Stimulated activated CD8-positive, alpha-beta memory T cell treated with anti-CD3 and anti-CD28 coated beads, Interleukin-15, amount 100 ng/mL, for 48 hours (primary cell): ENCODE measurements around the gene SPACA4.
"Not testable (repeated sequence)": the region's sequence is repeated elsewhere in the genome, so short reads cannot be mapped to it uniquely, and the experiment has no call there.

Experiments
- DNase-seq, 2 donors: peaks; one replicate each; pipeline ENCODE4 v3.0.0-alpha.2; 2020; ENCODE audit warnings: low read depth in 2 of 2

Gene SPACA4

GRCh38 chr19:48618278-48618915 lies 11.9 kb downstream of the SPACA4 start:
- DNase-seq = no peak

DNA sequence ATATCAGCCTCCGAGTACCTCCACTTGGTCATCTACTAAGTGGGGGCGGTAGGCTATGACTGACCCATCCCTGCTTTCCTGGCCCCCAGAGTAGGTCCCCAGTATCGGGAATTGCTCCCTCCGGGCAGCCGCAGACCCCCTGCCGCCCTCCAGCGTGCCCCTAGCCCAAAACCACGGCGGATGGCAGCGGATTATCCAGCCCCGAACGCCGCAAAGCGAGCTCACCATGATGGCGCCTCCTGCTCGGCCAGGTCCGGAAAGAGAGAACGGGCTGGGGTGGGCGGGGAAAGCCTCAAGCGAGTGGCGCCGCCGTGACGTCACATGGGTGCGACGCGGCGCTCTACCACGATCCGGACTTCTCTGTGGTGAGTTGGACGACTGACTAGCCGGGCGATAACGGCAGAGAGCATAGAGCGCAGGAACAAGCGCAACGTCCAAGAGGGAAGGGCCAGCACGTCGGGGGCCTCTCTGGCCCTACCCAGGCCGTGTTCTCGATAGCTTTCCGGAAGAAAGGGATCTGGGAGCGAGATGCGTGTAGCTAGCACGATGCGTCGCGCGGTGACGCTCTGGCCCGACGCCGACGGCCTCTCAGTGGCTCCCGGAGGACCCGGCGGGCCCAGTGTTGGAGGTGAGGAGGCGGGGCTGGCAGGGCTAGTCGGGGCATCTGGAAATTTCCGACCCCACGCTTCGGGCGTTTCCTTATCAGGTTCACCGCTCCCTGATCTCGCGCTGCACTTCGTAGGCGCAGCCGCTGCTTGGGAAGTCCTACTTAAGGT lies 12.6 kb downstream of the SPACA4 start, which contains the start of the genes RPL18 and SPHK2:
Gene RPL18 (minus strand): TSS at position 263 of the 776 bp plus-strand sequence. CDS start 35 bp downstream, at position 228.
Gene SPHK2 (plus strand): TSS at position 591 of the 776 bp plus-strand sequence. CDS start 1,009 bp downstream, outside the sequence.
- DNase-seq = peak; percentile 94 to 95

DNA sequence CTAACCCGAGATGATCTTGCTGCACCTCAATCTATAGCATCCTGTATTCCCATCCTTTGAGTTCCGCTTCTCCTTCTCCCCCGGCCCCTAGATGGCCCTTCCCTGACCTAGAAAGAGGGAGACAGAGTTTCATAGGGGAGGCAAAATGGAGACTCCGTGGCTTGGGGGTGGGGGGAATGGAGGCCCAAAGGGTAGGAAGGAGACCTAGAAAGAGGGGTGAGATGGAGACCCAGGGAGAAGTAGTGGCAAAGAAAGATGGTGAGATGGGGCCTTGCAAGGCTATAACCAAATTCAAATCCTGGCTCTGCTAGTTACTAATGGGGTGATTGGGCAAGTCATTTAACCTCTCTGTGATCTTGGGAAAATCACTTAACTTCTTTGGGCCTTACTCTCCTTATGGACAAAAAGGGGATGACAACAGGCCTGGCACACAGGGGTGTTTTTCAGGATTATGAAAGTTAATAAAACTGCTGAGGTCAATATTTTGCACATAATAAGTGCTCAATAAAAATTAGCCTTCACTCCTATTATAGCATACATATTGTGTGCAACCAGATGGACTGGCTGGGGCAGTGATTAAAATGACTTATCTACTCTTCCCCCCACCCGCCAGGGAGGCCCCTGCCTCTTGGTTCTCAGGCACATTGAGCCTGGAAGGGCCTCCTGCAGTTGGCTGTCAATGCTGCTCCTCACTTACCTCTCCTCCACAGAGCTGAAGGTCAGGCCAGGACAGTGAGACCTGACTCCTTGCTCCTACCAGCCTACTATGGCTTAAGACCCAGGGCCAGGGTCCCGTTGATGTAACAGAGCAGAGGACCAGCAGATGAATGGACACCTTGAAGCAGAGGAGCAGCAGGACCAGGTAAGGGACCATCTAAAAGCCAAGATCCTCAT lies 13.4 kb downstream of the SPACA4 start:
- no peak for DNase-seq

GRCh38 chr19:48623556-48624066 lies 17.1 kb downstream of the SPACA4 start:
- DNase-seq = no peak

DNA sequence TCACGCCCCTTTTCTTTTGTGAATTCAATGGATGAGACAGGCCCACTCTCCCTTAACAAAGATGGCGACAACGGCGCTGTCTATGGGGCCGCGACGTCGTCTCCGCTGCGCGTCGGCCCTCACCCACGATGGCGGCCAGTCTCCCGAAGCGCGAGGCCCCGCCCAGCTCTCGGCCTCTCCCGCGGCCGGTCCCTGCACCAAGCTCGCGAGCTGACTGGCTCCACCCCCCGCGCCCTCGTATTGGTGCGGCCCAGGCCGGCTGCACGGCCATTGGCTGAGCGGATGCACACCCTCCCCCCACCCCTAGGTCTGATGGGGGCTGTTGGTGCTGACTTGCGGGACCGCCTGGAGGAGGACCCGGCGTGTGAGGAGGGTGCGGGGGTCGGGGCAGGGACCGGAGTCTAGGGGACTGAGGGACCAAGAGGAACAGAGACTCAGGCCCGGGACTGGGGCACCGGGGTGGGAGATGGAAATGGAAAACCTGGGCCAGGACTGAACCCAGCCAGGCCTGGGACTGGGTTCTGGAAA lies 17.6 kb downstream of the SPACA4 start:
- peak; percentile 97 to 98 for DNase-seq

- DNase-seq = no peak
Measured at GRCh38 chr19:48624791-48625723, 18.5 kb downstream of the SPACA4 start.

DNA sequence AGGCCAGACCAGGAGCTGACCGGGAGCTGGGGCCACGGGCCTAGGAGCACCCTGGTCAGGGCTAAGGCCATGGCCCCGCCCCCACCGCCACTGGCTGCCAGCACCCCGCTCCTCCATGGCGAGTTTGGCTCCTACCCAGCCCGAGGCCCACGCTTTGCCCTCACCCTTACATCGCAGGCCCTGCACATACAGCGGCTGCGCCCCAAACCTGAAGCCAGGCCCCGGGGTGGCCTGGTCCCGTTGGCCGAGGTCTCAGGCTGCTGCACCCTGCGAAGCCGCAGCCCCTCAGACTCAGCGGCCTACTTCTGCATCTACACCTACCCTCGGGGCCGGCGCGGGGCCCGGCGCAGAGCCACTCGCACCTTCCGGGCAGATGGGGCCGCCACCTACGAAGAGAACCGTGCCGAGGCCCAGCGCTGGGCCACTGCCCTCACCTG lies 19.4 kb downstream of the SPACA4 start:
- DNase-seq = no peak

GRCh38 chr19:48627201-48627864 lies 20.8 kb downstream of the SPACA4 start:
- no peak for DNase-seq

DNA sequence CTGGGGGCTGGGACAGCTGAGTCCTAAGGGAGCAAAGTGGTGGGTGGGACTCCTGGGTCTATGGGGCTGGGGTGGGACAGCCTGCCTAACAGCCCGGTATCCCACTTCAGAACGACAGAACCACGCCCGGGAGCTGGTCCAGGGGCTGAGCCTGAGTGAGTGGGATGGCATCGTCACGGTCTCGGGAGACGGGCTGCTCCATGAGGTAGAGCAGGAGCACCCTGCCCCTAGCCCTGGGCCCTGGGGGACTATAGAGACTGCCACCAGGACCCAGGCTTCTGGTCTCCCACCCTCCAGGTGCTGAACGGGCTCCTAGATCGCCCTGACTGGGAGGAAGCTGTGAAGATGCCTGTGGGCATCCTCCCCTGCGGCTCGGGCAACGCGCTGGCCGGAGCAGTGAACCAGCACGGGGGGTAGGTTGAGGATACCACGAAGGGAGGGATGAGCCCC lies 21.3 kb downstream of the SPACA4 start:
- no peak for DNase-seq

DNA sequence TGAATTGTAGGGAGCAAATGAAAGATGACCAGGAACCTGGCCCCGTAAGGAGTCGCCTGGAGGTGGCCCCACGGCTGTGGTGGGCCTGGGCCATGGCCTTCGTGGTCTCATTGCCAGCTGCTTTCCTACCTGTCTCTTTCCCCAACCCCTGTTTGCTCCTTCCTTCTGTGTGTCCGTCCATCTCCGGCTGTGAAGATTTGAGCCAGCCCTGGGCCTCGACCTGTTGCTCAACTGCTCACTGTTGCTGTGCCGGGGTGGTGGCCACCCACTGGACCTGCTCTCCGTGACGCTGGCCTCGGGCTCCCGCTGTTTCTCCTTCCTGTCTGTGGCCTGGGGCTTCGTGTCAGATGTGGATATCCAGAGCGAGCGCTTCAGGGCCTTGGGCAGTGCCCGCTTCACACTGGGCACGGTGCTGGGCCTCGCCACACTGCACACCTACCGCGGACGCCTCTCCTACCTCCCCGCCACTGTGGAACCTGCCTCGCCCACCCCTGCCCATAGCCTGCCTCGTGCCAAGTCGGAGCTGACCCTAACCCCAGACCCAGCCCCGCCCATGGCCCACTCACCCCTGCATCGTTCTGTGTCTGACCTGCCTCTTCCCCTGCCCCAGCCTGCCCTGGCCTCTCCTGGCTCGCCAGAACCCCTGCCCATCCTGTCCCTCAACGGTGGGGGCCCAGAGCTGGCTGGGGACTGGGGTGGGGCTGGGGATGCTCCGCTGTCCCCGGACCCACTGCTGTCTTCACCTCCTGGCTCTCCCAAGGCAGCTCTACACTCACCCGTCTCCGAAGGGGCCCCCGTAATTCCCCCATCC lies 22.1 kb downstream of the SPACA4 start:
- DNase-seq = no peak

DNA sequence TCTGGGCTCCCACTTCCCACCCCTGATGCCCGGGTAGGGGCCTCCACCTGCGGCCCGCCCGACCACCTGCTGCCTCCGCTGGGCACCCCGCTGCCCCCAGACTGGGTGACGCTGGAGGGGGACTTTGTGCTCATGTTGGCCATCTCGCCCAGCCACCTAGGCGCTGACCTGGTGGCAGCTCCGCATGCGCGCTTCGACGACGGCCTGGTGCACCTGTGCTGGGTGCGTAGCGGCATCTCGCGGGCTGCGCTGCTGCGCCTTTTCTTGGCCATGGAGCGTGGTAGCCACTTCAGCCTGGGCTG lies 22.7 kb downstream of the SPACA4 start:
- DNase-seq = no peak

GRCh38 chr19:48629599-48630295 lies 23.2 kb downstream of the SPACA4 start:
- no peak for DNase-seq

DNA sequence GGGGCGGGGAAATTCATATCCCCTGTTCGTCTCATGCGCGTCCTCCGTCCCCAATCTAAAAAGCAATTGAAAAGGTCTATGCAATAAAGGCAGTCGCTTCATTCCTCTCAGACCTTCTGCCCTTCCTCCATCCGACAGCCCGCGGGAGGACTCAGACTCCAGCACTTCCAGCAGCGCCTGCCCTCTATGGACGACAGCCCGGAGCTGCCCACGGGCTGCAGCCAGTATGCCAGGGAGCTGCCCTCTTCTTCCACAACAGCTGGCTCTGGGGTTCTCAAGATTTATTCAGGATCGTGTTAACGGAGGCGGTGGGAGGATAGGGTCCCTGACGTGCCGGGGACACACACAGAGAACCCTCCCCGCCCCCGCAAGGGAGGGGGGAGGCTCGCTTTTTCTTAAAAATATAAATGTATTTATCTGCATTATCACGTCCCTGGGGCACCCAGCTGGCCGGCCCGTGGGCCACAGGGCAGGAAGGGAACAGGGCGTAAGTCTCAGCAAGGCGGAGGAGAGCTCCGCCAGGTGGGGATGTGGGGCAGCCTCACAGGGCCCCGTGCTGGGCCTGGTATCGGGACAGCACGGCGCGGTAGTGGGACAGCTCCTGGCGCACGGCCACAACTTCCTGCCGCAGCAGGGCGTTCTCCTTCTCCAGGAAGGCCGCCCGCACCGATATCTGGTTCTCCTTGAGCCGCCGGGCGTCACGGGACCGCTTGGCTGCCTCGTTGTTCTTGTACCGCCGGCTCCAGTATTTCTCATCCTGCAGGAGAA lies 23.9 kb downstream of the SPACA4 start:
- DNase-seq = no peak

DNA sequence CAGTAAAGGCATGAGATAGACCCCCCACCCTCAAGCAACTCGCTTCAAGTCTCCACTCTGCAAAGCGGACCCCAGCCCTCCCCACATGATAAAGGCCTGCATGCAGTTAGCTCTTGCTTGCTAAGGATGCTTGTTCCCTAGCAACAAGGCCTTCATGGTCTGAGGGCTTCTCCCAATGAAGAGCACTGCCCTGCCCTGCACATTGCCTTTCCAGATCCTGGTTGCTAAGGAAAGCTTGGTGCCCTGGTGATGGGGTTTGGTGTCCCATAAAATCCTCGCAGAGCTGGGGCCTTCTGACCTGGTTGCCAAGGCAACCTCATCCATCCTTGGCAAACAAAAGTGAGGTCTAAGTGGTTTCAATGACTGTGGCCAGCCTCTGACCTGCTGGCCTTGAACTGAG lies 24.7 kb downstream of the SPACA4 start:
- no peak for DNase-seq

DNA sequence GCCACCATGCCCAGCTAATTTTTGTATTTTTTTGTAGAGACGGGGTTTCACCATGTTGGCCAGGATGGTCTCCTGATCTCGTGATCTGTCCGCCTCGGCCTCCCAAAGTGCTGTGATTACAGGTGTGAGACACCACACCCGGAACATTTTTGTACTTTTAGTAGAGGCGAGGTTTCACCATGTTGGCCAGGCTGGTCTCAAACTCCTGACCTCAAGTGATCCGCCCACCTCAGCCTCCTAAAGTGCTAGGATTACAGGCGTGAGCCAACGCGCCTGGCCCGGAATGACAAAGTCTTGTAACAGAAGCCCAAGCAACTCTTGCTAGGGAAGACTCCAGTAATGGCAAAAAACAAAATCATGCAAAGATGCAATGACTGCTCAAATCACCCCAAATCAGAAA lies 25.7 kb downstream of the SPACA4 start:
- not testable (repeated sequence) for DNase-seq

DNA sequence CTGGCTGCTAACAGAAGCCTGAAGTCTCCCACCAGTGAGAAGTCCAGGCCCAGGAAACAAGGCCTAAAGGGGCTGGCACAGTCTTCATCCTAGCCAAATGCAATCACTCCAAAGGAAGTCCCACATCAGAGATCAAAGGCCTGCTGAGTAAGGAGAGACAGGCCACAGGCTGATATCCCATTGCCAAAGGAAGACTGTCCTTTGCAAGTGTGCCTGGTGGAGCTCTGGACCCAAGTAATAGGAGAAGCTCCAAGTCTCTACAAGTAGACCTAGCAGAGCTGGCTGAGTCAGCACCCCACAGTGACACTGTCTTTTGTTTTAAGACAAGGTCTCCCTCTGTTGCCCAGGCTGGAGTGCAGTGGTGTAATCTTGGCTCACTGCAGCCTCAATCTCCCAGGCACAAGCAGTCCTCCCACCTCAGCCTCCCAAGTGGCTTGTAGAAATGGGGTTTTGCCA lies 26.2 kb downstream of the SPACA4 start:
- DNase-seq = no peak

GRCh38 chr19:48633148-48634035 lies 26.9 kb downstream of the SPACA4 start:
- no peak for DNase-seq
